Measurements from ENCODE around the gene POU3F4.

POU3F4 gene

DNA sequence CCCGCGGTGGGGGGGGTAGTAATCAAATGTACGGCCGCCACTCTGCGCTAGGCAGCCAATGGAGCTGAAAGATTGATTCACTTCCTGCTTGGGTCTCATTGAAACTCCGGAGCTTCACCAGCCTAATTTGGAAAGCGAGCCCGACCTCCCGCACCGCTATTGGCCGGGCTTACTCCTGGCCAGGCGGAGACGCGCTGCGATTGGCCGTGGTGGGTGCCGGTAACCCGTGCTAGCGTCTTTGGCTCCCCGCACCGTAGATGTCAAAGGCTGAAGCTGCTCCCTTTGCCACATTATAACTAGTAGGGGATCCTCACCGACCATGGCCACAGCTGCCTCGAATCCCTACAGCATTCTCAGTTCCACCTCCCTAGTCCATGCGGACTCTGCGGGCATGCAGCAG, at the start of gene POU3F4:
TSS of gene POU3F4 (plus strand) at position 285 of the 400 bp plus-strand sequence. CDS start at position 320, 35 bp downstream.
- no peak for DNase-seq

- no peak for DNase-seq
Measured at GRCh38 chrX:83469551-83469950, 38.5 kb upstream of the POU3F4 start.

DNA sequence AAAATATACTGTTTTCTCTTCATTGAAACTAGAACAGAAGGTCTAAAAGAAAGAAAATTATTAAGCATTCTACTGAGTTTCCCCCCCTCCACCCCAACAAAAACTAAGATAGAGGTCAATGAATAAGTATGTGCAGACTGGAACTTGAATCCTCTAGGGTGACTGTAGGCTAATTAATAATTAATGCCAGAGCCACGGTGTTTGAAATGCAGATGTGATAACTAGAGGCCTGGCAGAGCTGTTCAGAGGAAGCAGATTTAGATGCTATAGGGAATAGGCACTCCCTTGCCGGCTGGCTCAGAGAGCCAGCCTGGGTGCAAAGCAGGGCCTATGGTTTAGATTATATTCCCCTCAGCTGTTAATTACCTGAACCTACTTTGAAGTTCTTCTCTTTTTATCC, 12.2 kb upstream of the POU3F4 start:
- no peak for DNase-seq

GRCh38 chrX:83501003-83501402, 7.1 kb upstream of the POU3F4 start:
- DNase-seq: no peak

DNA sequence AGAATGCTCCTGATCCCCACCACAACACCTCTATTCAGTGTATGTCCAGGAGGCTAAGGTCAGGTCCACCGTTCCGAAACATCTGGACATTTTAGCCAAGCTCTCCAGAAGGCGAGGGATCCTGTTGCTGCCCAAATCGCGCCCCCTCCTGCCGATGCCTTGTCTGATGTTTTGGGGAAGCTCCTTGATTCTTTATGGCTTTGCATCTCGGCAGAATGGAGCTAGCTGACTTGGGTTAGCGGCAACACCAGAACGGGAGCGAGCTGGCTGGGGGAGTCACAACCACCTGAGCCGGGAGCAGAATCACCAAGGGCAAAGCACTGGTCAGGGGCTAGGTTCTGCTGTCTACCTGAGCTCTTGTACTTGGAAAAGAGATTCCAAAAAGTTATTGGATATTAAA, 6.6 kb upstream of the POU3F4 start:
- DNase-seq: no peak

GRCh38 chrX:83504721-83505479, 3.2 kb upstream of the POU3F4 start:
- no peak for DNase-seq

GRCh38 chrX:83508526-83509253, 600 bp downstream of the POU3F4 start:
- DNase-seq: no peak

DNA sequence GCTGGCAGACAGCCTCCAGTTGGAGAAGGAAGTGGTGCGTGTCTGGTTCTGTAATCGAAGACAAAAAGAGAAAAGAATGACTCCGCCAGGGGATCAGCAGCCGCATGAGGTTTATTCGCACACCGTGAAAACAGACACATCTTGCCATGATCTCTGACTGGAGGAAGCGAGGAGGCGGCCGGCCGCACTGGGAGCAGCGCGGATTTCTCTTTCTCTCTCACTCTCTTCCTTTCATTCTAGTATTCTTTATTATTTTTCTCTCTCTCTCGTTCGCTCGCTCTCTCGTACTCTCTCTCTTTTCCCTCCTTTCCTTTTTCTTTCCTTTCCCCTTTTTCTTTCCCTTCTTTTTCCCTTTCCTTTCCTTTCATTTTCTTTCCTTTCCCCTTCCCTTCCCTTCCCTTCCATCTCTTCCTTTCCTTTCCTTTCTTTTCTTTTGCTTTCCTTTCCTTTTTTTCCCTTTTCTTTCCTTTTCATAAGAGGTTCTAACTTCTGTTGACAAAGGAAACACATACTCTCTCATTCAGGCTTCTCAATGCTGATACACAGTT, 1.2 kb downstream of the POU3F4 start:
- DNase-seq: no peak

DNA sequence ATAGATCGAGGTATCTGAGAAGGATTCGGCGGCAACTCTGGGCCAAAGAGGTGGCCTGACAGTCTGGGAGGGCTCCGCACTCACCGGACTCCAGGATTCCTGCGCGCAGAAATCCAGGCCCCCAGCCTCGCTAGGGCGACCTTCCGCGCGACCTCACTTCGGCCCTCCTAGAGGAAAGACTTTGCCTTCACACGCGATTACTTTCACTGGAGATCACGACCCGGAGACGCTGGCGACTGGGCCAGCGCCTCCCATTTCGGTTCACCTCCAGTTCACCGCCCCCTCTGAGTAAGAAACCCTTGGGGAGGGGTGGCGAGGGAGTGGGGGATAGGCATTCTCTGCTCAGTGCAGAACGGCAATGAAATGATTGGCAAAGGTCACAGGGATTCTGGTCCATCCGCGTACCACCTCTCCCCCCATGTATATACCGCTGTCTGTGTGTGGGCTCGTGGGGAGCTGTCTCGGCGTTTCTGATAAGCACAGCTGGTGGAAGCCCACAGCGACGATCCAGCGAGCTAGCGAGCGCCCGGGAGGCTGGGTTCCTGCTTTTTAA, 2.5 kb downstream of the POU3F4 start:
- DNase-seq: no peak

DNA sequence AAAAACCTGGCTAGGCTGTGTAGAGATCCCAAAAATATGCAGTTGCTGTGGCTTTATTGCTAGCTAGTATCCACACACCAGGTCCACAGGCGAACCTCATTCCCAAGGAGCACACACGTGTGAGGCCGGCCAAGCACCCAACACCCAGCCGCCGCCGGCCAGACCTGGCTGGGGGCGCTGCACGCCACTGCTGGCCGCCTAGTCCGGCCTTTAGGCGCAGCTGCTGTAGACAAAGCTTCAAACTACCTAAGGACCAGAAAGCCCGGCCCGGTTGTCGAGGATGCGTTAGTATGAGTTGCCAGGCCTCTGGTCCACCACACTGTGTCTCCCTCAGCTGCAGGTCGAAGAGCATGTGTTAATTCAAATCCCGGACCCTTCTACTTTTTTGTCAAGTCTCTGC, 3.1 kb downstream of the POU3F4 start:
- no peak for DNase-seq

- no peak for DNase-seq
Measured at GRCh38 chrX:83512111-83512510, 4.0 kb downstream of the POU3F4 start.

DNA sequence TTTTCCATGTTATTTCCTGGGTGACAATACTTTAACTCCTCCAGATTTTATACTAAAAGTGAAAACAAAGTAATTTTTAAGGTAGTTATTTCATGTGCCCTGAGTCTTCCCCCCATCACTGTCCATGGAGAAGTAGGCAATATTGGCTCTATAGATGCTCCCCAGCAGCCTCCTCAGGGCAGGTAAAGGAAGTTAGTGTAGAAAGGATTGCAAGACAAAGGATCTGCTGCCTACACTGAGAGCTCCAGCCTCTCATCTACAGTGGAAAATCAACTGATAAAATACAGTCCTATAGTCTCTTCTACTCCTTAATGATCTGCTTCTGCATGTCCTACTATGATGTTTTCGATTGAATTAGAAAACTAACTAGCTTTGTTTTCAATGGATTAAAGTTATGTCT, 8.5 kb downstream of the POU3F4 start:
- no peak for DNase-seq

DNA sequence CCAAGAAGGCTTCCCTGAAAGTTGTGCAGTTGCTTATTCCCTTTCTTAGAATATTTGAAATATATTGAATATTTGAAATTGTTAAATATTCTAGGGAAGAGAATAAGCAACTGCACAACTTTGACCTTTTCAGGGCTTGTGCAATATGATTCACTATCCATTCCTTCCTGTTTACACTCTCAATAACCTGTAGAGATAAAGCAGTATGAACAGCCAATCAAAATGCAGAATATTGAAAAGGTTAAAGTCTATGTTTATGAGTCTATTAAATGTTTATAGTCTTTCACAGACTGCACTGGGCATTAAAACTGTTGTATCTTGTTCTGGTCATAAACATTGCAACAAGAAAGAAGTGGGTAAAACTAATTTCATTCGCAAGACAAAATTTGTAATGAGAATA, 13.8 kb downstream of the POU3F4 start:
- no peak for DNase-seq

- no peak for DNase-seq
Measured at GRCh38 chrX:83529950-83530349, 21.9 kb downstream of the POU3F4 start.

- DNase-seq: no peak
Measured at GRCh38 chrX:83535417-83536196, 27.5 kb downstream of the POU3F4 start.

Measured in activated CD8-positive, alpha-beta memory T cell treated with anti-CD3 and anti-CD28 coated beads for 24 hours (primary cell).